ENCODE measurements around the gene AARS1. TPM values are rescaled to one million over a fixed set of nuclear protein-coding genes. Genes with fewer than 3 reads are reported as not detected.

The AARS1 gene
- total and polyA plus RNA-seq, 10 of the 15 experiments (the other 5 are each of a cell fraction or from before 2014, with no cell fraction given), result 21.5 to 143 (median 96.9) TPM

GRCh38 chr16:70251629-70252354, 37.5 kb downstream of the AARS1 start, which contains the start of gene EXOSC6 (continued):
- peak; percentile 94 to 99 (median 95); a peak in 5 of 6 replicates for TF ChIP-seq CTCF (IDR thresholded peaks at IDR 0.05 in 2 of 3, conservative IDR thresholded peaks at IDR 0.05 in 1 of 3; ENCODE audit: control insufficient read depth in 2 of 3, extremely low read depth in 1 of 3, insufficient read depth in 1 of 3, low read depth in 3 of 3, low read length in 3 of 3)
- TF ChIP-seq YY1 (IDR thresholded peaks at IDR 0.05; ENCODE audit: low read depth, low read length), result peak; percentile 92
- TF ChIP-seq BHLHE40 (IDR thresholded peaks at IDR 0.05; ENCODE audit: borderline replicate concordance in 1 of 2, low read depth in 2 of 2, low read length in 1 of 2), result peak; percentile 56 to 68; a peak in 3 of 4 replicates
- TF ChIP-seq, protein P1, sequence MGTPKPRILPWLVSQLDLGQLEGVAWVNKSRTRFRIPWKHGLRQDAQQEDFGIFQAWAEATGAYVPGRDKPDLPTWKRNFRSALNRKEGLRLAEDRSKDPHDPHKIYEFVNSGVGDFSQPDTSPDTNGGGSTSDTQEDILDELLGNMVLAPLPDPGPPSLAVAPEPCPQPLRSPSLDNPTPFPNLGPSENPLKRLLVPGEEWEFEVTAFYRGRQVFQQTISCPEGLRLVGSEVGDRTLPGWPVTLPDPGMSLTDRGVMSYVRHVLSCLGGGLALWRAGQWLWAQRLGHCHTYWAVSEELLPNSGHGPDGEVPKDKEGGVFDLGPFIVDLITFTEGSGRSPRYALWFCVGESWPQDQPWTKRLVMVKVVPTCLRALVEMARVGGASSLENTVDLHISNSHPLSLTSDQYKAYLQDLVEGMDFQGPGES (IDR thresholded peaks at IDR 0.05), result no peak
- TF ChIP-seq MEF2B (IDR thresholded peaks at IDR 0.05; ENCODE audit: partially characterized antibody, poor library complexity, severe bottlenecking), result no peak
- peak; percentile 79 for TF ChIP-seq SMARCA5 (IDR thresholded peaks at IDR 0.05)
- TF ChIP-seq CREB1 (IDR thresholded peaks at IDR 0.05; ENCODE audit: low read depth), result peak; percentile 74
- no peak for TF ChIP-seq CBX5 (IDR thresholded peaks at IDR 0.05; ENCODE audit: low read depth)
- peak; percentile 23; the same call in 1 of the 2 replicates for TF ChIP-seq ZSCAN29 (IDR thresholded peaks at IDR 0.05)
- no peak for TF ChIP-seq RFX5 (IDR thresholded peaks at IDR 0.05; ENCODE audit: low read depth, low read length)
- TF ChIP-seq EGR1 (IDR thresholded peaks at IDR 0.05; ENCODE audit: borderline replicate concordance in 1 of 2, low read depth in 2 of 2, low read length in 2 of 2), result peak in 1 of 2 experiments; percentile 73; a peak in 2 of 3 replicates
- TF ChIP-seq, protein P2, sequence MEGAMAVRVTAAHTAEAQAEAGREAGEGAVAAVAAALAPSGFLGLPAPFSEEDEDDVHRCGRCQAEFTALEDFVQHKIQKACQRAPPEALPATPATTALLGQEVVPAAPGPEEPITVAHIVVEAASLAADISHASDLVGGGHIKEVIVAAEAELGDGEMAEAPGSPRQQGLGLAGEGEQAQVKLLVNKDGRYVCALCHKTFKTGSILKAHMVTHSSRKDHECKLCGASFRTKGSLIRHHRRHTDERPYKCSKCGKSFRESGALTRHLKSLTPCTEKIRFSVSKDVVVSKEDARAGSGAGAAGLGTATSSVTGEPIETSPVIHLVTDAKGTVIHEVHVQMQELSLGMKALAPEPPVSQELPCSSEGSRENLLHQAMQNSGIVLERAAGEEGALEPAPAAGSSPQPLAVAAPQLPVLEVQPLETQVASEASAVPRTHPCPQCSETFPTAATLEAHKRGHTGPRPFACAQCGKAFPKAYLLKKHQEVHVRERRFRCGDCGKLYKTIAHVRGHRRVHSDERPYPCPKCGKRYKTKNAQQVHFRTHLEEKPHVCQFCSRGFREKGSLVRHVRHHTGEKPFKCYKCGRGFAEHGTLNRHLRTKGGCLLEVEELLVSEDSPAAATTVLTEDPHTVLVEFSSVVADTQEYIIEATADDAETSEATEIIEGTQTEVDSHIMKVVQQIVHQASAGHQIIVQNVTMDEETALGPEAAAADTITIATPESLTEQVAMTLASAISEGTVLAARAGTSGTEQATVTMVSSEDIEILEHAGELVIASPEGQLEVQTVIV (IDR thresholded peaks at IDR 0.05; ENCODE audit: borderline replicate concordance, partially characterized antibody), result peak; percentile 52
- no peak for TF ChIP-seq SUZ12 (IDR thresholded peaks at IDR 0.05; ENCODE audit: unreplicated experiment)
- peak; percentile 78; the same call in 1 of the 2 replicates for TF ChIP-seq TARDBP (IDR thresholded peaks at IDR 0.05; ENCODE audit: borderline replicate concordance)
- TF ChIP-seq HDGF (IDR thresholded peaks at IDR 0.05), result peak; percentile 61; the same call in 1 of the 2 replicates
- TF ChIP-seq LARP7 (IDR thresholded peaks at IDR 0.05), result peak; percentile 87
- TF ChIP-seq, protein P3, sequence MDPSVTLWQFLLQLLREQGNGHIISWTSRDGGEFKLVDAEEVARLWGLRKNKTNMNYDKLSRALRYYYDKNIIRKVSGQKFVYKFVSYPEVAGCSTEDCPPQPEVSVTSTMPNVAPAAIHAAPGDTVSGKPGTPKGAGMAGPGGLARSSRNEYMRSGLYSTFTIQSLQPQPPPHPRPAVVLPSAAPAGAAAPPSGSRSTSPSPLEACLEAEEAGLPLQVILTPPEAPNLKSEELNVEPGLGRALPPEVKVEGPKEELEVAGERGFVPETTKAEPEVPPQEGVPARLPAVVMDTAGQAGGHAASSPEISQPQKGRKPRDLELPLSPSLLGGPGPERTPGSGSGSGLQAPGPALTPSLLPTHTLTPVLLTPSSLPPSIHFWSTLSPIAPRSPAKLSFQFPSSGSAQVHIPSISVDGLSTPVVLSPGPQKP (IDR thresholded peaks at IDR 0.05; ENCODE audit: low read depth, low read length), result peak; percentile 71
- TF ChIP-seq, protein P4, sequence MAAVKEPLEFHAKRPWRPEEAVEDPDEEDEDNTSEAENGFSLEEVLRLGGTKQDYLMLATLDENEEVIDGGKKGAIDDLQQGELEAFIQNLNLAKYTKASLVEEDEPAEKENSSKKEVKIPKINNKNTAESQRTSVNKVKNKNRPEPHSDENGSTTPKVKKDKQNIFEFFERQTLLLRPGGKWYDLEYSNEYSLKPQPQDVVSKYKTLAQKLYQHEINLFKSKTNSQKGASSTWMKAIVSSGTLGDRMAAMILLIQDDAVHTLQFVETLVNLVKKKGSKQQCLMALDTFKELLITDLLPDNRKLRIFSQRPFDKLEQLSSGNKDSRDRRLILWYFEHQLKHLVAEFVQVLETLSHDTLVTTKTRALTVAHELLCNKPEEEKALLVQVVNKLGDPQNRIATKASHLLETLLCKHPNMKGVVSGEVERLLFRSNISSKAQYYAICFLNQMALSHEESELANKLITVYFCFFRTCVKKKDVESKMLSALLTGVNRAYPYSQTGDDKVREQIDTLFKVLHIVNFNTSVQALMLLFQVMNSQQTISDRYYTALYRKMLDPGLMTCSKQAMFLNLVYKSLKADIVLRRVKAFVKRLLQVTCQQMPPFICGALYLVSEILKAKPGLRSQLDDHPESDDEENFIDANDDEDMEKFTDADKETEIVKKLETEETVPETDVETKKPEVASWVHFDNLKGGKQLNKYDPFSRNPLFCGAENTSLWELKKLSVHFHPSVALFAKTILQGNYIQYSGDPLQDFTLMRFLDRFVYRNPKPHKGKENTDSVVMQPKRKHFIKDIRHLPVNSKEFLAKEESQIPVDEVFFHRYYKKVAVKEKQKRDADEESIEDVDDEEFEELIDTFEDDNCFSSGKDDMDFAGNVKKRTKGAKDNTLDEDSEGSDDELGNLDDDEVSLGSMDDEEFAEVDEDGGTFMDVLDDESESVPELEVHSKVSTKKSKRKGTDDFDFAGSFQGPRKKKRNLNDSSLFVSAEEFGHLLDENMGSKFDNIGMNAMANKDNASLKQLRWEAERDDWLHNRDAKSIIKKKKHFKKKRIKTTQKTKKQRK (IDR thresholded peaks at IDR 0.05; ENCODE audit: low read depth, low read length), result no peak
- peak; percentile 89 for TF ChIP-seq POLR2AphosphoS2 (IDR thresholded peaks at IDR 0.05; ENCODE audit: low read depth, low read length)
